Naive B cell (primary cell): ENCODE data around the gene FAM228A. TPM values are rescaled to one million over a fixed set of nuclear protein-coding genes. Genes with fewer than 3 reads are reported as not detected.

Experiments
- polyA plus RNA-seq, 6 donors: library from polyadenylated mRNA; unstranded; fragments of 300-500 nt; fragmentation: Illumina TruSeq; gene quantifications; one replicate each; pipeline ENCODE4 v1.2.3, GENCODE V29; 2021; ENCODE audit warnings: low read depth in 6 of 6

Gene FAM228A
- polyA plus RNA-seq, 6 donors from 2014 or later = not detected

Other genes starting within 250 kb of the FAM228A start
- 10 to 100 TPM in 4 of 6 donors, 1 to 10 TPM in 2; 8.7 to 21.6 (median 15.0) TPM for gene ATAD2B, start 247.9 kb upstream of the FAM228A start, polyA plus RNA-seq
- 10 to 100 TPM in 5 of 6 donors, 1 to 10 TPM in 1; 8.0 to 14.2 (median 11.7) TPM for gene UBXN2A, start 234.6 kb upstream of the FAM228A start, polyA plus RNA-seq
- gene MFSD2B, start 165.0 kb upstream of the FAM228A start, polyA plus RNA-seq = under 1 TPM in 2 of 6 donors, not detected in 4; 0.27 to 0.74 TPM
- gene WDCP, start 127.7 kb upstream of the FAM228A start, polyA plus RNA-seq = 1 to 10 TPM in 5 of 6 donors, not detected in 1; 4.1 to 9.8 (median 5.2) TPM
- gene FKBP1B, start 125.3 kb upstream of the FAM228A start, polyA plus RNA-seq = 1 to 10 TPM in 5 of 6 donors, not detected in 1; 1.4 to 2.4 (median 1.4) TPM
- gene SF3B6, start 98.7 kb upstream of the FAM228A start, polyA plus RNA-seq = 100 to 1,000 TPM; 148 to 229 (median 185) TPM
- gene TP53I3, start 90.2 kb upstream of the FAM228A start, polyA plus RNA-seq = 1 to 10 TPM in 4 of 6 donors, under 1 TPM in 1, not detected in 1; 0.65 to 2.7 (median 1.2) TPM
- not detected for gene PFN4, start 51.7 kb upstream of the FAM228A start, polyA plus RNA-seq
- gene FAM228B, start 51.6 kb upstream of the FAM228A start, polyA plus RNA-seq = 10 to 100 TPM in 2 of 6 donors, 1 to 10 TPM in 4; 3.1 to 15.0 (median 8.3) TPM
- 100 to 1,000 TPM in 4 of 6 donors, 10 to 100 TPM in 2; 57.8 to 163 (median 113) TPM for gene ITSN2, start 185.5 kb downstream of the FAM228A start, polyA plus RNA-seq